ENCODE data around the gene CCDC3. TPM values are rescaled to one million over a fixed set of nuclear protein-coding genes. Genes with fewer than 3 reads are reported as not detected.

Gene CCDC3
- total and polyA plus RNA-seq, 8 donors = 6.0 to 11.8 (median 8.2) TPM

GRCh38 chr10:13003759-13004158 is 2.2 kb upstream of the CCDC3 start:
- Histone ChIP-seq H3K4me1 (peaks cover 0 to 10% of the 10 kb centered on the region in 2 donors), H3K9me3 (no peaks in the 10 kb centered on the region), H3K27me3 (peaks cover 33 to 64% of the 10 kb centered on the region in 2 donors), H3K36me3 (no peaks in the 10 kb centered on the region), H3K4me3 (no peak overlapping the region), H3K27ac (no peak overlapping the region)
- ATAC-seq (no peak), DNase-seq (no peak)
- no peak for TF ChIP-seq CTCF (IDR thresholded peaks at IDR 0.05)
- intact Hi-C loops (cut with DNase I) = no loop called here

- no peak for TF ChIP-seq CTCF (IDR thresholded peaks at IDR 0.05)
- ATAC-seq (no peak), DNase-seq (no peak)
- H3K27ac ChIP-seq = no peak overlapping the region
- no peak overlapping the region for H3K4me3 ChIP-seq
- H3K27me3 ChIP-seq = peaks cover 29 to 66% of the 10 kb centered on the region in 2 donors
- H3K9me3 ChIP-seq = no peaks in the 10 kb centered on the region
- peaks cover 0 to 10% of the 10 kb centered on the region in 2 donors for H3K4me1 ChIP-seq
- intact Hi-C loops (cut with DNase I) = no loop called here
- no peaks in the 10 kb centered on the region for H3K36me3 ChIP-seq
Measured at GRCh38 chr10:13003004-13003403, 1.5 kb upstream of the CCDC3 start.

- Histone ChIP-seq H3K27ac (no peak overlapping the region), H3K27me3 (peaks cover 23 to 65% of the 10 kb centered on the region in 2 donors), H3K36me3 (no peaks in the 10 kb centered on the region), H3K4me3 (peak overlapping the region; percentile 5 to 13), H3K9me3 (no peaks in the 10 kb centered on the region), H3K4me1 (peaks cover 0 to 10% of the 10 kb centered on the region in 2 donors)
- DNase-seq (no peak), ATAC-seq (no peak)
- intact Hi-C loops (cut with DNase I) = no loop called here
- no peak for TF ChIP-seq CTCF (IDR thresholded peaks at IDR 0.05)
Measured at GRCh38 chr10:13001887-13002212, 337 bp upstream of the CCDC3 start.

- Histone ChIP-seq H3K27me3 (peaks cover 23 to 65% of the 10 kb centered on the region in 2 donors), H3K27ac (no peak overlapping the region)
- no peak for ATAC-seq
Measured at GRCh38 chr10:13000431-13000830, 1.1 kb downstream of the CCDC3 start.

GRCh38 chr10:12999849-13000248 is 1.7 kb downstream of the CCDC3 start:
- Histone ChIP-seq H3K4me3 (no peak overlapping the region), H3K27me3 (peaks cover 23 to 65% of the 10 kb centered on the region in 2 donors), H3K27ac (no peak overlapping the region), H3K9me3 (no peaks in the 10 kb centered on the region), H3K36me3 (no peaks in the 10 kb centered on the region), H3K4me1 (peaks cover 0 to 10% of the 10 kb centered on the region in 2 donors)
- intact Hi-C loops (cut with DNase I) = no loop called here
- no peak for TF ChIP-seq CTCF (IDR thresholded peaks at IDR 0.05)
- ATAC-seq = no peak
- no peak for DNase-seq

More at GRCh38 chr10:13000431-13000830, 1.1 kb downstream of the CCDC3 start:
- no peak overlapping the region for H3K4me3 ChIP-seq
- intact Hi-C loops (cut with DNase I) = no loop called here
- no peaks in the 10 kb centered on the region for H3K9me3 ChIP-seq
- H3K4me1 ChIP-seq = peaks cover 0 to 10% of the 10 kb centered on the region in 2 donors
- TF ChIP-seq CTCF (IDR thresholded peaks at IDR 0.05) = no peak
- no peaks in the 10 kb centered on the region for H3K36me3 ChIP-seq
- DNase-seq = no peak
